Measurements from ENCODE around the gene BNIP3. TPM values are rescaled to one million over a fixed set of nuclear protein-coding genes. Genes with fewer than 3 reads are reported as not detected.

BNIP3 gene
- total and polyA plus RNA-seq, 2 experiments from 2014 or later, result 82.4 to 112 TPM

GRCh38 chr10:131975003-131975402, 6.7 kb downstream of the BNIP3 start:
- TF ChIP-seq EZH2phosphoT487 (IDR thresholded peaks at IDR 0.05; ENCODE audit: low read depth, severe bottlenecking, unreplicated experiment) (no peak), CTCF (IDR thresholded peaks at IDR 0.05; ENCODE audit: poor library complexity) (no peak), EZH2 (IDR thresholded peaks at IDR 0.05; ENCODE audit: borderline replicate concordance) (no peak)
- DNase-seq (ENCODE audit: low spot score), result no peak
- 80% methylated on average over 6 of the region's 6 CpGs for WGBS (ENCODE audit: low lambda C conversion rate, missing lambda C conversion rate)
- Histone ChIP-seq H2AFZ (no peak overlapping the region), H4K20me1 (ENCODE audit: insufficient read depth, poor library complexity, severe bottlenecking) (peaks cover 65% of the 10 kb centered on the region), H3K36me3 (replicated peaks; ENCODE audit: insufficient read depth, low read depth) (no peaks in the 10 kb centered on the region), H3K27me3 (no peaks in the 10 kb centered on the region), H3K9me2 (replicated peaks; ENCODE audit: insufficient read depth) (no peaks in the 10 kb centered on the region), H3K79me2 (peaks cover 71% of the 10 kb centered on the region), H3K9me3 (ENCODE audit: low read depth) (no peaks in the 10 kb centered on the region), H3K27ac (no peak overlapping the region), H3K4me1 (ENCODE audit: insufficient read depth) (peaks cover 4% of the 10 kb centered on the region), H3K4me3 (no peak overlapping the region), H3K4me2 (no peak overlapping the region)

DNA sequence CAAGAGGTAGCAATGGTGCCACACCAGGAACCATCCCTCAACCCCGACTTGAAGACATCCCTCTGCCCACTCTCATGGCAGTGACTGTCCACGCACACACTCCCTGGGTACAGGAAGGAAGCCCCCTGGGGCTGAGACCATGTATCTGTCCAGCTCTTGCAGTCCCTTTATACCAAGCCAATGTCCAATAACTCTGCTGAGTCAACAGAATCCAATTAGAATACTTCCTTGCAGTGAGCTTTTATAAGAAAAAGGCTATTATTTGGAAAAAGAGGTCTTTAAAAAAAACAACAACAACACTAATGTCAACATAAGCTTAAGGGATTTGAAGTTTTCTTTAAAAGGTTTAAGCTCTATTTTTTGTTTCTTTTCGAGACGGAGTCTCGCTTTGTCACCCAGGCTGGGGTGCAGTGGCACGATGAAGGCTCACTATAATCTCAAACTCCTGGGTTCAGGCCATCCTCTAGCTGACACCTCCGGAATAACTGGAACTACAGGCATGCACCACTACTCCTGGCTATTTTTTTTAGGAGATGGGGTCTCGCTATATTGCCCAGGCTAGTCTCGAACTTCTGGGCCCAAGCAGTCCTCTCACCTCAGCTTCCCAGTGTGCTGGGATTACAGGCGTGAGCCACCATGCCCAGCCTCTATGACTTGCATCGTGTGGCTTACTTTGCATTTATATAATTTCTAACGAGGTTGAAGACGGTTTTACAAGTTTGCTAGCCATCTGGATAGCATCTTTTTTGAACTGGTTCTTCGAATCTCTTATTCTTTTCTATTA, 7.5 kb downstream of the BNIP3 start:
- TF ChIP-seq CTCF (IDR thresholded peaks at IDR 0.05; ENCODE audit: poor library complexity) (no peak), EZH2phosphoT487 (IDR thresholded peaks at IDR 0.05; ENCODE audit: low read depth, severe bottlenecking, unreplicated experiment) (no peak), EZH2 (IDR thresholded peaks at IDR 0.05; ENCODE audit: borderline replicate concordance) (no peak)
- Histone ChIP-seq H3K36me3 (replicated peaks; ENCODE audit: insufficient read depth, low read depth) (no peaks in the 10 kb centered on the region), H3K9me2 (replicated peaks; ENCODE audit: insufficient read depth) (no peaks in the 10 kb centered on the region), H3K4me2 (no peak overlapping the region), H4K20me1 (ENCODE audit: insufficient read depth, poor library complexity, severe bottlenecking) (peaks cover 60% of the 10 kb centered on the region), H3K4me3 (no peak overlapping the region), H2AFZ (no peak overlapping the region), H3K27ac (no peak overlapping the region), H3K9me3 (ENCODE audit: low read depth) (no peaks in the 10 kb centered on the region), H3K79me2 (peaks cover 64% of the 10 kb centered on the region), H3K27me3 (no peaks in the 10 kb centered on the region), H3K4me1 (ENCODE audit: insufficient read depth) (no peaks in the 10 kb centered on the region)
- no peak for DNase-seq (ENCODE audit: low spot score)
- WGBS (ENCODE audit: low lambda C conversion rate, missing lambda C conversion rate), result 88% methylated on average over 14 of the region's 14 CpGs

- H3K27ac ChIP-seq, result no peak overlapping the region
Observed at GRCh38 chr10:131973160-131973951, 8.4 kb downstream of the BNIP3 start.

More at GRCh38 chr10:131973160-131973951, 8.4 kb downstream of the BNIP3 start:
- H3K4me3 ChIP-seq, result no peak overlapping the region
- H2AFZ ChIP-seq, result no peak overlapping the region
- 95% methylated on average over 34 of the region's 34 CpGs for WGBS (ENCODE audit: low lambda C conversion rate, missing lambda C conversion rate)
- no peaks in the 10 kb centered on the region for H3K36me3 ChIP-seq (replicated peaks; ENCODE audit: insufficient read depth, low read depth)
- no peaks in the 10 kb centered on the region for H3K9me3 ChIP-seq (ENCODE audit: low read depth)
- H3K4me2 ChIP-seq, result no peak overlapping the region
- H3K4me1 ChIP-seq (ENCODE audit: insufficient read depth), result no peaks in the 10 kb centered on the region
- no peaks in the 10 kb centered on the region for H3K27me3 ChIP-seq
- H3K9me2 ChIP-seq (replicated peaks; ENCODE audit: insufficient read depth), result no peaks in the 10 kb centered on the region
- no peak for DNase-seq (ENCODE audit: low spot score)
- peaks cover 55% of the 10 kb centered on the region for H3K79me2 ChIP-seq
- no peak for TF ChIP-seq EZH2phosphoT487 (IDR thresholded peaks at IDR 0.05; ENCODE audit: low read depth, severe bottlenecking, unreplicated experiment)
- peaks cover 52% of the 10 kb centered on the region for H4K20me1 ChIP-seq (ENCODE audit: insufficient read depth, poor library complexity, severe bottlenecking)

Data from hepatocyte (in vitro differentiated cells).